ENCODE data around the gene PRKCA.

GRCh38 chr17:66842959-66843358 is 540.5 kb downstream of the PRKCA start:
- TF ChIP-seq, protein P1, sequence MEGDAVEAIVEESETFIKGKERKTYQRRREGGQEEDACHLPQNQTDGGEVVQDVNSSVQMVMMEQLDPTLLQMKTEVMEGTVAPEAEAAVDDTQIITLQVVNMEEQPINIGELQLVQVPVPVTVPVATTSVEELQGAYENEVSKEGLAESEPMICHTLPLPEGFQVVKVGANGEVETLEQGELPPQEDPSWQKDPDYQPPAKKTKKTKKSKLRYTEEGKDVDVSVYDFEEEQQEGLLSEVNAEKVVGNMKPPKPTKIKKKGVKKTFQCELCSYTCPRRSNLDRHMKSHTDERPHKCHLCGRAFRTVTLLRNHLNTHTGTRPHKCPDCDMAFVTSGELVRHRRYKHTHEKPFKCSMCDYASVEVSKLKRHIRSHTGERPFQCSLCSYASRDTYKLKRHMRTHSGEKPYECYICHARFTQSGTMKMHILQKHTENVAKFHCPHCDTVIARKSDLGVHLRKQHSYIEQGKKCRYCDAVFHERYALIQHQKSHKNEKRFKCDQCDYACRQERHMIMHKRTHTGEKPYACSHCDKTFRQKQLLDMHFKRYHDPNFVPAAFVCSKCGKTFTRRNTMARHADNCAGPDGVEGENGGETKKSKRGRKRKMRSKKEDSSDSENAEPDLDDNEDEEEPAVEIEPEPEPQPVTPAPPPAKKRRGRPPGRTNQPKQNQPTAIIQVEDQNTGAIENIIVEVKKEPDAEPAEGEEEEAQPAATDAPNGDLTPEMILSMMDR (IDR thresholded peaks at IDR 0.05) = no peak
- TF ChIP-seq POLR2AphosphoS5 (IDR thresholded peaks at IDR 0.05) (no peak), EP300 (IDR thresholded peaks at IDR 0.05) (no peak)

Measured in gastroesophageal sphincter (tissue), 3 donors.